ENCODE results near the gene KRTAP23-1.

KRTAP23-1 gene

GRCh38 chr21:30337772-30338171, 10.6 kb downstream of the KRTAP23-1 start:
- Histone ChIP-seq H4K20me1 (ENCODE audit: low read depth, low read length) (no peaks in the 10 kb centered on the region), H3K9me2 (replicated peaks; ENCODE audit: insufficient read depth, low read length) (no peaks in the 10 kb centered on the region), H3K27ac (ENCODE audit: low read depth, low read length) (no peak overlapping the region), H3K4me3 (ENCODE audit: insufficient read depth, low read length, poor library complexity, severe bottlenecking) (no peak overlapping the region), H3K9me3 (ENCODE audit: insufficient read depth, low read length) (no peaks in the 10 kb centered on the region), H3K27me3 (ENCODE audit: low read length) (no peaks in the 10 kb centered on the region), H3K9ac (ENCODE audit: low read length) (no peak overlapping the region), H3K36me3 (ENCODE audit: low read length) (no peaks in the 10 kb centered on the region), H3F3A (ENCODE audit: insufficient read depth) (no peaks in the 10 kb centered on the region), H2AFZ (ENCODE audit: low read depth, low read length, severe bottlenecking) (no peak overlapping the region), H3K79me2 (ENCODE audit: insufficient read depth, low read length) (no peaks in the 10 kb centered on the region), H3K4me2 (ENCODE audit: low read depth, low read length, poor library complexity, severe bottlenecking) (no peak overlapping the region)
- TF ChIP-seq EZH2phosphoT487 (conservative IDR thresholded peaks at IDR 0.05; ENCODE audit: low read length): no peak

GRCh38 chr21:30337276-30337744, 11.1 kb downstream of the KRTAP23-1 start, which contains the start of gene KRTAP27-1:
Gene KRTAP27-1, minus strand, starts transcription at chr21:30337694. Its CDS starts 26 bp downstream, at chr21:30337668.
- Histone ChIP-seq H2AFZ (ENCODE audit: low read depth, low read length, severe bottlenecking) (no peak within 1 kb of the TSS), H3K9ac (ENCODE audit: low read length) (no peak within 1 kb of the TSS), H3K4me3 (ENCODE audit: insufficient read depth, low read length, poor library complexity, severe bottlenecking) (no peak within 1 kb of the TSS), H3F3A (ENCODE audit: insufficient read depth) (no peaks in the 10 kb centered on the region), H3K4me2 (ENCODE audit: low read depth, low read length, poor library complexity, severe bottlenecking) (no peak within 1 kb of the TSS), H3K9me3 (ENCODE audit: insufficient read depth, low read length) (no peaks in the 10 kb centered on the region), H3K36me3 (ENCODE audit: low read length) (no peaks in the 10 kb centered on the region), H3K79me2 (ENCODE audit: insufficient read depth, low read length) (no peaks in the 10 kb centered on the region), H3K9me2 (replicated peaks; ENCODE audit: insufficient read depth, low read length) (no peaks in the 10 kb centered on the region), H3K27me3 (ENCODE audit: low read length) (no peaks in the 10 kb centered on the region), H4K20me1 (ENCODE audit: low read depth, low read length) (no peaks in the 10 kb centered on the region), H3K27ac (ENCODE audit: low read depth, low read length) (no peak within 1 kb of the TSS)
- TF ChIP-seq EZH2phosphoT487 (conservative IDR thresholded peaks at IDR 0.05; ENCODE audit: low read length) (no peak), CTCF (IDR thresholded peaks at IDR 0.05; ENCODE audit: insufficient read depth, low read length, poor library complexity, severe bottlenecking) (no peak)

GRCh38 chr21:30336596-30336995, 11.8 kb downstream of the KRTAP23-1 start:
- Histone ChIP-seq H3K79me2 (ENCODE audit: insufficient read depth, low read length) (no peaks in the 10 kb centered on the region), H3K9ac (ENCODE audit: low read length) (no peak overlapping the region), H3K9me3 (ENCODE audit: insufficient read depth, low read length) (no peaks in the 10 kb centered on the region), H3K36me3 (ENCODE audit: low read length) (no peaks in the 10 kb centered on the region), H3K4me2 (ENCODE audit: low read depth, low read length, poor library complexity, severe bottlenecking) (no peak overlapping the region), H3F3A (ENCODE audit: insufficient read depth) (no peaks in the 10 kb centered on the region), H3K9me2 (replicated peaks; ENCODE audit: insufficient read depth, low read length) (no peaks in the 10 kb centered on the region), H3K27ac (ENCODE audit: low read depth, low read length) (no peak overlapping the region), H2AFZ (ENCODE audit: low read depth, low read length, severe bottlenecking) (no peak overlapping the region), H4K20me1 (ENCODE audit: low read depth, low read length) (no peaks in the 10 kb centered on the region), H3K27me3 (ENCODE audit: low read length) (no peaks in the 10 kb centered on the region), H3K4me3 (ENCODE audit: insufficient read depth, low read length, poor library complexity, severe bottlenecking) (no peak overlapping the region)
- no peak for TF ChIP-seq CTCF (IDR thresholded peaks at IDR 0.05; ENCODE audit: insufficient read depth, low read length, poor library complexity, severe bottlenecking)
- TF ChIP-seq EZH2phosphoT487 (conservative IDR thresholded peaks at IDR 0.05; ENCODE audit: low read length): no peak

GRCh38 chr21:30333736-30334135, 14.7 kb downstream of the KRTAP23-1 start:
- Histone ChIP-seq H3K79me2 (ENCODE audit: insufficient read depth, low read length) (no peaks in the 10 kb centered on the region), H4K20me1 (ENCODE audit: low read depth, low read length) (no peaks in the 10 kb centered on the region), H3F3A (ENCODE audit: insufficient read depth) (no peaks in the 10 kb centered on the region), H3K9me3 (ENCODE audit: insufficient read depth, low read length) (no peaks in the 10 kb centered on the region), H3K27ac (ENCODE audit: low read depth, low read length) (no peak overlapping the region), H3K36me3 (ENCODE audit: low read length) (no peaks in the 10 kb centered on the region), H3K9me2 (replicated peaks; ENCODE audit: insufficient read depth, low read length) (no peaks in the 10 kb centered on the region), H3K4me2 (ENCODE audit: low read depth, low read length, poor library complexity, severe bottlenecking) (no peak overlapping the region), H3K4me3 (ENCODE audit: insufficient read depth, low read length, poor library complexity, severe bottlenecking) (no peak overlapping the region), H3K27me3 (ENCODE audit: low read length) (no peaks in the 10 kb centered on the region), H3K9ac (ENCODE audit: low read length) (no peak overlapping the region), H2AFZ (ENCODE audit: low read depth, low read length, severe bottlenecking) (no peak overlapping the region)
- no peak for TF ChIP-seq EZH2phosphoT487 (conservative IDR thresholded peaks at IDR 0.05; ENCODE audit: low read length)
- TF ChIP-seq CTCF (IDR thresholded peaks at IDR 0.05; ENCODE audit: insufficient read depth, low read length, poor library complexity, severe bottlenecking): no peak

Measured in SU-DHL-6 (cell line).